ENCODE results near the gene CD160. TPM values are rescaled to one million over a fixed set of nuclear protein-coding genes. Genes with fewer than 3 reads are reported as not detected.
"Not testable (repeated sequence)": the region's sequence is repeated elsewhere in the genome, so short reads cannot be mapped to it uniquely, and the experiment has no call there.

The CD160 gene
- total and polyA plus RNA-seq, 8 donors: 0.02 to 0.15 (median 0.12) TPM; not detected in 5

GRCh38 chr1:145717833-145718232, 1.5 kb upstream of the CD160 start:
- no peak for TF ChIP-seq CTCF (IDR thresholded peaks at IDR 0.05)
- DNase-seq: peak in 2 of 6 donors; percentile 28 to 40
- peaks cover 9 to 13% (median 10%) of the 10 kb centered on the region in 3 donors for H3K4me1 ChIP-seq
- no peak overlapping the region for H3K27ac ChIP-seq
- WGBS, 2 donors: 14 to 15% methylated on average over 1 of the region's 1 CpG
- intact Hi-C loops (cut with DNase I): no loop called here
- FAIRE-seq: no peak
- H3K4me3 ChIP-seq: no peak overlapping the region
- ATAC-seq: peak in 2 of 4 donors; percentile 26 to 40
- no peaks in the 10 kb centered on the region for H3K27me3 ChIP-seq
- no peaks in the 10 kb centered on the region for H3K9me3 ChIP-seq
- H3K36me3 ChIP-seq: no peaks in the 10 kb centered on the region

GRCh38 chr1:145718465-145718864, 834 bp upstream of the CD160 start:
- H3K27me3 ChIP-seq, FAIRE-seq: not testable (repeated sequence)

GRCh38 chr1:145720556-145720877, 1.2 kb downstream of the CD160 start:
- Histone ChIP-seq H3K9me3 (no peaks in the 10 kb centered on the region), H3K27ac (no peak overlapping the region), H3K4me1 (peaks cover 0 to 3% (median 0%) of the 10 kb centered on the region in 3 donors), H3K4me3 (no peak overlapping the region), H3K36me3 (no peaks in the 10 kb centered on the region), H3K27me3 (no peaks in the 10 kb centered on the region)
- FAIRE-seq: no peak
- no peak for ATAC-seq
- intact Hi-C loops (cut with DNase I): loop anchor here in 1 of 3 donors (5.0 kb wide), 1 partner anchor 118 kb away; no protein-coding TSS in a partner anchor
- TF ChIP-seq CTCF (IDR thresholded peaks at IDR 0.05): no peak
- DNase-seq: no peak
- 51 to 55% methylated on average over 5 of the region's 5 CpGs for WGBS, 2 donors

More at GRCh38 chr1:145718465-145718864, 834 bp upstream of the CD160 start:
- DNase-seq; H3K27ac ChIP-seq; ATAC-seq; H3K4me3 ChIP-seq; H3K9me3 ChIP-seq; intact Hi-C loops (cut with DNase I); H3K36me3 ChIP-seq: not testable (repeated sequence)
- H3K4me1 ChIP-seq: peaks cover 9 to 13% (median 10%) of the 10 kb centered on the region in 3 donors
- 93 to 96% methylated on average over 5 of the region's 5 CpGs for WGBS, 2 donors

GRCh38 chr1:145720878-145721671, 1.8 kb downstream of the CD160 start:
- peak; percentile 92 to 98 (median 96) for ATAC-seq
- Histone ChIP-seq H3K27ac (no peak overlapping the region), H3K36me3 (no peaks in the 10 kb centered on the region), H3K4me1 (peaks cover 0 to 3% (median 0%) of the 10 kb centered on the region in 3 donors), H3K27me3 (no peaks in the 10 kb centered on the region), H3K9me3 (no peaks in the 10 kb centered on the region), H3K4me3 (peak overlapping the region in 2 of 4 donors; percentile 22 to 27)
- intact Hi-C loops (cut with DNase I): loop anchor here in 1 of 3 donors (5.0 kb wide), 1 partner anchor 119 kb away; no protein-coding TSS in a partner anchor
- no peak for FAIRE-seq
- peak; percentile 49 to 93 (median 75) for DNase-seq
- peak; percentile 87 to 99 (median 94) for TF ChIP-seq CTCF (IDR thresholded peaks at IDR 0.05)
- WGBS, 2 donors: 12 to 15% methylated on average over 42 to 47 of the region's 47 CpGs

GRCh38 chr1:145726193-145726592, 6.9 kb downstream of the CD160 start:
- intact Hi-C loops (cut with DNase I); ATAC-seq: not testable (repeated sequence)
- WGBS, 2 donors: 94 to 97% methylated on average over 5 of the region's 5 CpGs

GRCh38 chr1:145729196-145729595, 9.9 kb downstream of the CD160 start:
- no peaks in the 10 kb centered on the region for H3K27me3 ChIP-seq
- no peaks in the 10 kb centered on the region for H3K9me3 ChIP-seq
- no peak overlapping the region for H3K4me3 ChIP-seq
- H3K27ac ChIP-seq: no peak overlapping the region
- DNase-seq (no peak), ATAC-seq (no peak), FAIRE-seq (no peak)
- WGBS, 2 donors: 64 to 66% methylated on average over 5 of the region's 5 CpGs
- H3K4me1 ChIP-seq: no peaks in the 10 kb centered on the region
- no peaks in the 10 kb centered on the region for H3K36me3 ChIP-seq
- no peak for TF ChIP-seq CTCF (IDR thresholded peaks at IDR 0.05)
- intact Hi-C loops (cut with DNase I): no loop called here

More at GRCh38 chr1:145726193-145726592, 6.9 kb downstream of the CD160 start:
- not testable (repeated sequence) for FAIRE-seq, H3K27me3 ChIP-seq, H3K9me3 ChIP-seq, H3K27ac ChIP-seq, DNase-seq, H3K36me3 ChIP-seq, H3K4me3 ChIP-seq, H3K4me1 ChIP-seq

Measured in pancreas (tissue), 10 donors.